ENCODE measurements around the gene FXN. TPM values are rescaled to one million over a fixed set of nuclear protein-coding genes. Genes with fewer than 3 reads are reported as not detected.
"Not testable (repeated sequence)": the region's sequence is repeated elsewhere in the genome, so short reads cannot be mapped to it uniquely, and the experiment has no call there.

Gene FXN
- total and polyA plus RNA-seq, 2 experiments from 2014 or later = 12.2 to 31.5 TPM

GRCh38 chr9:69046723-69047122, 11.2 kb downstream of the FXN start:
- TF ChIP-seq CTCF (IDR thresholded peaks at IDR 0.05; ENCODE audit: poor library complexity) = no peak
- no peak for TF ChIP-seq EZH2phosphoT487 (IDR thresholded peaks at IDR 0.05; ENCODE audit: low read depth, severe bottlenecking, unreplicated experiment)
- TF ChIP-seq EZH2 (IDR thresholded peaks at IDR 0.05; ENCODE audit: borderline replicate concordance) = no peak
- WGBS (ENCODE audit: low lambda C conversion rate, missing lambda C conversion rate) = 69% methylated on average over 4 of the region's 4 CpGs
- H3K9me2 ChIP-seq (replicated peaks; ENCODE audit: insufficient read depth) = no peaks in the 10 kb centered on the region
- no peaks in the 10 kb centered on the region for H3K4me1 ChIP-seq (ENCODE audit: insufficient read depth)
- H3K36me3 ChIP-seq (replicated peaks; ENCODE audit: insufficient read depth, low read depth) = no peaks in the 10 kb centered on the region
- H2AFZ ChIP-seq = no peak overlapping the region
- no peak overlapping the region for H3K4me2 ChIP-seq
- H4K20me1 ChIP-seq (ENCODE audit: insufficient read depth, poor library complexity, severe bottlenecking) = no peaks in the 10 kb centered on the region
- peaks cover 29% of the 10 kb centered on the region for H3K79me2 ChIP-seq
- H3K27me3 ChIP-seq = no peaks in the 10 kb centered on the region
- H3K9me3 ChIP-seq (ENCODE audit: low read depth) = no peaks in the 10 kb centered on the region
- no peak for DNase-seq (ENCODE audit: low spot score)
- H3K27ac ChIP-seq = no peak overlapping the region
- H3K4me3 ChIP-seq = no peak overlapping the region

GRCh38 chr9:69047371-69047770, 11.8 kb downstream of the FXN start:
- no peak overlapping the region for H3K4me2 ChIP-seq
- no peaks in the 10 kb centered on the region for H3K9me2 ChIP-seq (replicated peaks; ENCODE audit: insufficient read depth)
- H4K20me1 ChIP-seq (ENCODE audit: insufficient read depth, poor library complexity, severe bottlenecking) = no peaks in the 10 kb centered on the region
- no peaks in the 10 kb centered on the region for H3K9me3 ChIP-seq (ENCODE audit: low read depth)
- no peaks in the 10 kb centered on the region for H3K4me1 ChIP-seq (ENCODE audit: insufficient read depth)
- WGBS (ENCODE audit: low lambda C conversion rate, missing lambda C conversion rate) = 92% methylated on average over 4 of the region's 4 CpGs
- no peaks in the 10 kb centered on the region for H3K36me3 ChIP-seq (replicated peaks; ENCODE audit: insufficient read depth, low read depth)
- H3K27me3 ChIP-seq = no peaks in the 10 kb centered on the region
- no peak overlapping the region for H3K4me3 ChIP-seq
- DNase-seq (ENCODE audit: low spot score) = no peak
- no peak overlapping the region for H3K27ac ChIP-seq
- H3K79me2 ChIP-seq = peaks cover 23% of the 10 kb centered on the region
- TF ChIP-seq EZH2 (IDR thresholded peaks at IDR 0.05; ENCODE audit: borderline replicate concordance) = no peak
- no peak for TF ChIP-seq EZH2phosphoT487 (IDR thresholded peaks at IDR 0.05; ENCODE audit: low read depth, severe bottlenecking, unreplicated experiment)
- no peak for TF ChIP-seq CTCF (IDR thresholded peaks at IDR 0.05; ENCODE audit: poor library complexity)
- no peak overlapping the region for H2AFZ ChIP-seq

GRCh38 chr9:69049094-69049493, 13.5 kb downstream of the FXN start:
- Histone ChIP-seq H3K27me3 (no peaks in the 10 kb centered on the region), H3K4me2 (no peak overlapping the region), H3K9me3 (ENCODE audit: low read depth) (no peaks in the 10 kb centered on the region), H2AFZ (no peak overlapping the region), H3K4me1 (ENCODE audit: insufficient read depth) (no peaks in the 10 kb centered on the region), H3K79me2 (peaks cover 8% of the 10 kb centered on the region), H3K9me2 (replicated peaks; ENCODE audit: insufficient read depth) (no peaks in the 10 kb centered on the region), H3K36me3 (replicated peaks; ENCODE audit: insufficient read depth, low read depth) (no peaks in the 10 kb centered on the region), H3K27ac (no peak overlapping the region), H4K20me1 (ENCODE audit: insufficient read depth, poor library complexity, severe bottlenecking) (no peaks in the 10 kb centered on the region), H3K4me3 (no peak overlapping the region)
- 94% methylated on average over 6 of the region's 6 CpGs for WGBS (ENCODE audit: low lambda C conversion rate, missing lambda C conversion rate)
- TF ChIP-seq EZH2phosphoT487 (IDR thresholded peaks at IDR 0.05; ENCODE audit: low read depth, severe bottlenecking, unreplicated experiment) = no peak
- TF ChIP-seq CTCF (IDR thresholded peaks at IDR 0.05; ENCODE audit: poor library complexity) = no peak
- no peak for TF ChIP-seq EZH2 (IDR thresholded peaks at IDR 0.05; ENCODE audit: borderline replicate concordance)
- DNase-seq (ENCODE audit: low spot score) = no peak

GRCh38 chr9:69050936-69051335, 15.4 kb downstream of the FXN start:
- not testable (repeated sequence) for H3K4me2 ChIP-seq; H3K36me3 ChIP-seq (replicated peaks; ENCODE audit: insufficient read depth, low read depth); H3K9me3 ChIP-seq (ENCODE audit: low read depth); H3K27ac ChIP-seq; H3K27me3 ChIP-seq; H3K79me2 ChIP-seq; H2AFZ ChIP-seq; H3K4me3 ChIP-seq; H3K9me2 ChIP-seq (replicated peaks; ENCODE audit: insufficient read depth); H3K4me1 ChIP-seq (ENCODE audit: insufficient read depth); DNase-seq (ENCODE audit: low spot score); H4K20me1 ChIP-seq (ENCODE audit: insufficient read depth, poor library complexity, severe bottlenecking)
- 95% methylated on average over 12 of the region's 12 CpGs for WGBS (ENCODE audit: low lambda C conversion rate, missing lambda C conversion rate)

Measured in hepatocyte (in vitro differentiated cells).